ENCODE data around the gene ACSL1.

The ACSL1 gene

DNA sequence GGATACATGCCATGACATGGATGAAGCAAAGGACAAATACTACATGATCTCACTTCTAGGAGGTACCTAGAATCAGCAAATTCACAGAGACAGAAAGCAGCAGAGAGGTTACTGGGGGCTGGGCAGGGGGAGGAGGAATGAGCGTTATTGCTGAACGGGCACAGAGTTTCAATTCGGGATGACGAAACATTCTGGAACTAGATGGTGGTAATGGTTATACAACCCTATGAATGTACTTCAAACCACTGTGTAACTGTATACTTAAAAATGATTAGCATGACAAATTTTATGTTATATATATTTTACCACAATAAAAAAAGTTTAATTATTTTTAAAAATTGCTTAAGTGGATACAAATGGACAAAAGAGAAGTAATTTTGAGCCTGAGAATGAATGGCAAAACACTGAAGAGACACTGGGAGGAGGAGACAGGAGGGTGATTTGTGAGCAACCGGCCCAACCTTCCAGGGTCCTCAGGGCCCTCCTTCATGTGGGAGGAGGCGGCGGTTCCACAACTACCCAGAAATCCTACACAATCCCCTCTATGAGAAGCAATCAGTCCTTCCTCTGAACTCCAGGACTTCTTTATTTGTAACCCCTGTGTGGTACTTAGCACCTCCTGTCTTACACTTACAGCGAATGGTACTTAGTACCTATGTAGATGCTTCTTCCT is 14.1 kb downstream of the ACSL1 start:
- TF ChIP-seq, protein P1, sequence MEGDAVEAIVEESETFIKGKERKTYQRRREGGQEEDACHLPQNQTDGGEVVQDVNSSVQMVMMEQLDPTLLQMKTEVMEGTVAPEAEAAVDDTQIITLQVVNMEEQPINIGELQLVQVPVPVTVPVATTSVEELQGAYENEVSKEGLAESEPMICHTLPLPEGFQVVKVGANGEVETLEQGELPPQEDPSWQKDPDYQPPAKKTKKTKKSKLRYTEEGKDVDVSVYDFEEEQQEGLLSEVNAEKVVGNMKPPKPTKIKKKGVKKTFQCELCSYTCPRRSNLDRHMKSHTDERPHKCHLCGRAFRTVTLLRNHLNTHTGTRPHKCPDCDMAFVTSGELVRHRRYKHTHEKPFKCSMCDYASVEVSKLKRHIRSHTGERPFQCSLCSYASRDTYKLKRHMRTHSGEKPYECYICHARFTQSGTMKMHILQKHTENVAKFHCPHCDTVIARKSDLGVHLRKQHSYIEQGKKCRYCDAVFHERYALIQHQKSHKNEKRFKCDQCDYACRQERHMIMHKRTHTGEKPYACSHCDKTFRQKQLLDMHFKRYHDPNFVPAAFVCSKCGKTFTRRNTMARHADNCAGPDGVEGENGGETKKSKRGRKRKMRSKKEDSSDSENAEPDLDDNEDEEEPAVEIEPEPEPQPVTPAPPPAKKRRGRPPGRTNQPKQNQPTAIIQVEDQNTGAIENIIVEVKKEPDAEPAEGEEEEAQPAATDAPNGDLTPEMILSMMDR (conservative IDR thresholded peaks at IDR 0.05) = no peak
- TF ChIP-seq ZFX (IDR thresholded peaks at IDR 0.05) = no peak
- peak overlapping the region; percentile 84 for H3K27ac ChIP-seq

DNA sequence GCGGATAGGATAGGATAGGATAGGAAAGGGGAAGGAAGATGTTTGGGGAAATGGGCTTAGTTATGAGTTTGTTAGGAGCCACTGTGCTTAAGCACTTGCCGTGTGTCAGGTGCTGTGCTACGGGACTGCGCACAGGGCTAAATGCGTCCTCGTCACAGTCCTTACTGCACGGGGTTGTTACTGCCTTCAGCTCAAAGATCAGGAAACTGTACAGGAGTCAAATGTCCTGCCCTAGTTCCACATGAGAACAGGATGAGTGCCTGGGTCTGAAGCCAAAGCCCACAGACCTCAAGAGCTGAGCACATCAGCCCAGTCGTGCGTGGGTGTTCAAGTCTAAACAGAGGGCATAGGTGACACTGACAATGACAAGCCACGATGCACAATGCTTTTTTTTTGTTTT is 15.0 kb downstream of the ACSL1 start:
- H3K27ac ChIP-seq = no peak overlapping the region; the same call in 1 of the 2 replicates
- TF ChIP-seq, protein P1 (conservative IDR thresholded peaks at IDR 0.05) = no peak
- no peak for TF ChIP-seq ZFX (IDR thresholded peaks at IDR 0.05)

DNA sequence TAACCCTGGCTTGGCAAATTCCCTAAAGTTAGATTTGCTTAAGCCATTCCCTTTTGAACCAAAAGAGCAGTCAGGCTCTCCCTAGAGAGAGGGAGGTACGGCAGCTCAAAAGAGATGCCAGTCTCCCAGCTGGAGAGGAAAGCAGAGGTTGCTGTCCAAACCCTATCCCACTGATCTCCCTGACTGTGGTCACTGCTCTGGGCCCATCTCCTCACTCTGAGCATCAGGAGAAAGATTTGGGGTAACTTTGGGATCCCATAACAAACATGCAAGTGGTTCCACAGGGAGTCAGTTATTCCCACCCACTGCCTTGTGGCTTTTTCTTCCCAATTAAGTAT is 17.1 kb downstream of the ACSL1 start:
- peak overlapping the region; percentile 51 for H3K27ac ChIP-seq

DNA sequence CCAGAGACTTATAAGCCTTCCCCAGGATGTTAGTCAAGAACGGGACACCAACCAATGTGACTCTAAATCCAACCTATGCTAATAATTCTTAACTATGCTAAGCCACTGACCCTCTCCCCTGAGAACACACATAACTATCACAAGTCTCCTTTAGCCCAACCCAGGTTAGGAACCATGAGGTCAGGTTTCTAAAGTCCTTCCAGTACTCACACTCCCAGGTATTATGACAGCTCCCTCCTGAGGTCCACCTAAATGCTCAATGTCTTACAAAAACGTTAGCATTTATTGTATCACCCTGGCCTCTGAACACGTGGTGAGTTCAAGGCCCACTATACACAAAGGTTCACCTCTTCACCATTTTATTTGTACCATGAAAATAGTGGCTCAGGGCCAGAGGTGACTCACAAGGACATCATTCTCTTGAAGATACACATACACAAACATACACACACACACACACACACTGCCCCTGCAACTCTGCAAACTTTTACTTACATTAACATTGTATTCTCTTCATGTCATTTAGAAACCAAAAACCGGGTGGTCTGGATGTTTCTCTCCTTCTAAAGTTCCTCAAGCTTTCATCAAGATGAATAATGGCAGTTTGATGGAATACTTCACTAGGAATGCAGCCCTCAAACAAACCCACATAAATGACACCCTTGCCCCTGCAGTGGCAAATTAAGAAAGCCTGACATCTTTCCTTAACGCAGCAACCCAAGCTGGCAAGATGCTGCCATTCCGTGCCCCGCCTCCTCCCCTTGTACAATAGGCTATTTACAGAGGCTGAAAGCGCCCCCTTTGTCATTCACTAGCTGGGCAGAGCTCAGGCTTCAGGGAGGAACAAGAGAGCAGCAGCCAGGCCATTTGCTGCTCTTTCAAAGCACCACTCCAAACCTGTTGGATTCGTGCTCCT is 17.7 kb downstream of the ACSL1 start:
- TF ChIP-seq ZFX (IDR thresholded peaks at IDR 0.05) = no peak
- H3K27ac ChIP-seq = peak overlapping the region; percentile 51

More for the DNA sequence above, 17.1 kb downstream of the ACSL1 start:
- TF ChIP-seq ZFX (IDR thresholded peaks at IDR 0.05) = no peak
- TF ChIP-seq, protein P1 (conservative IDR thresholded peaks at IDR 0.05) = no peak

DNA sequence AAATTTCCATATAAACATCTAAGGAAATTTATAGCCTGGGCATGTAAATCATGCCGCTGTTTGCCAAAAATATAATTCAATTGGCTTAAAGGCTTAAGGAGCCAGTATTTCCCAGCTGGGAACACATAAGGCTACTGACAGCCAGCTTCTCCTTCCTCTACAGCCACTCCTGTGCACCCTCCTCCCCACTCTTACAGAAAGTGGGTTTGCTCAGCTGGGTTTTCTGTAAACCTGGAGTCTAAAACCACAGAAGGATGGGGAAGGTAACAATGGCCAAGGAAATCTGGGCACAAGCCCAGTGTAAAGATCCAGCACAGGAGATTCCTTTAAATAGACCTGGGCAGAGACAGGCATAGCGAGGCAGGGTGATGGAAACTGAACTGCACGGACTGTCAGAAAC is 18.5 kb downstream of the ACSL1 start:
- peak overlapping the region; percentile 51; the same call in 1 of the 2 replicates for H3K27ac ChIP-seq
- TF ChIP-seq, protein P1 (conservative IDR thresholded peaks at IDR 0.05) = no peak
- TF ChIP-seq ZFX (IDR thresholded peaks at IDR 0.05) = no peak

DNA sequence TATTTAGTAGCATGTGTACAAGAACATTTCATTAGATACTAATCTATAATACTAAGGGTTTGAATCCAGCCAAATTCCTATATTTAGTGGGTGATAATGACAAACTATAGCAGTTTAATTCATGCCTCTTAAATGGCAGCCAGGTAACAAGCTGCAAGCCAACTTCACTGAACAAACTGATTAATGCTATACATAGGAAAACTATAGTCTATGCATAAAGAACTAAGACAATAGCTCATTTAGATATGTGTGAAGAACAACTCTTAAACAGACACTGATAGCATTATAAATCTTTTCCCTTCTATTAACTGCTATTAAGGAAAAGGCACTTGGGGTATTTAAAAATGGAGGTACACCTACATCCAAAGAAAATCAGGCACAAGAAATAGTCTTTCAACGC is 19.1 kb downstream of the ACSL1 start:
- TF ChIP-seq, protein P1 (conservative IDR thresholded peaks at IDR 0.05) = no peak
- TF ChIP-seq ZFX (IDR thresholded peaks at IDR 0.05) = no peak
- H3K27ac ChIP-seq = no peak overlapping the region

DNA sequence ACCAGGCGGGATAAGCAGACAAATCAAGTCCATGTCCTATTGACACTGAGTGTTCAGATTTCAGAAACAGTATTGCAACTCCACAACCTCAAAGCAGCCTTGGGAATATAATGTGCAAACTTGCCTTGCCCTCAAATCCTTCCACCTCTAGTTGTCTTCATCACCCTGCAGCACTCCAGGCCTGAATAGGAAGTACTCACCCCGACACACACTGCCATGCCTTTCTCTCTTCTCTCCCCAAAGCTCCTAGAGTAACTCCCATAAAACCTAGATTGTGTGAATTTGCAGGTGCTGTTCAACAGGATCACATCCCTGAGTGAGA is 19.6 kb downstream of the ACSL1 start:
- TF ChIP-seq ZFX (IDR thresholded peaks at IDR 0.05) = no peak
- TF ChIP-seq, protein P1 (conservative IDR thresholded peaks at IDR 0.05) = no peak
- peak overlapping the region; percentile 94 for H3K27ac ChIP-seq
